GM18526 (cell line): ENCODE results near the gene TOR1AIP1.
A peak's percentile ranks its signal among the peaks of the same experiment; 100 is the strongest.

Experiments
- POLR2A ChIP-seq: IDR thresholded peaks from 3 replicates; pipeline ENCODE4 v1.6.1; 2011; ENCODE audit not compliant: insufficient read length; ENCODE audit errors: extremely low read depth

TOR1AIP1 gene

GRCh38 chr1:179877586-179878265 lies 4.4 kb upstream of the TOR1AIP1 start, which contains the start of gene TOR1AIP2:
TOR1AIP2 (minus strand) TSS chr1:179877803; CDS start chr1:179852665, 25,138 bp downstream.
- TF ChIP-seq POLR2A, result peak; percentile 96

- no peak for TF ChIP-seq POLR2A
Observed at GRCh38 chr1:179879797-179880196, 2.3 kb upstream of the TOR1AIP1 start.

GRCh38 chr1:179881642-179882252 lies 338 bp upstream of the TOR1AIP1 start:
- TF ChIP-seq POLR2A, result no peak

GRCh38 chr1:179883040-179883744 lies 1.1 kb downstream of the TOR1AIP1 start:
- no peak for TF ChIP-seq POLR2A

GRCh38 chr1:179883745-179884138 lies 1.7 kb downstream of the TOR1AIP1 start:
- no peak for TF ChIP-seq POLR2A

- TF ChIP-seq POLR2A, result no peak
Observed at GRCh38 chr1:179888071-179888470, 6.0 kb downstream of the TOR1AIP1 start.

GRCh38 chr1:179889589-179889988 lies 7.5 kb downstream of the TOR1AIP1 start:
- no peak for TF ChIP-seq POLR2A

- no peak for TF ChIP-seq POLR2A
Observed at GRCh38 chr1:179910934-179911333, 28.8 kb downstream of the TOR1AIP1 start.

GRCh38 chr1:179911812-179912211 lies 29.7 kb downstream of the TOR1AIP1 start:
- no peak for TF ChIP-seq POLR2A

GRCh38 chr1:179917601-179918429 lies 35.7 kb downstream of the TOR1AIP1 start:
- TF ChIP-seq POLR2A, result no peak

- no peak for TF ChIP-seq POLR2A
Observed at GRCh38 chr1:179921472-179921871, 39.4 kb downstream of the TOR1AIP1 start.

GRCh38 chr1:179921981-179922872 lies 40.1 kb downstream of the TOR1AIP1 start:
- TF ChIP-seq POLR2A, result no peak

GRCh38 chr1:179923029-179923428 lies 40.9 kb downstream of the TOR1AIP1 start:
- no peak for TF ChIP-seq POLR2A

GRCh38 chr1:179924268-179924667 lies 42.2 kb downstream of the TOR1AIP1 start:
- no peak for TF ChIP-seq POLR2A

- no peak for TF ChIP-seq POLR2A
Observed at GRCh38 chr1:179925302-179925701, 43.2 kb downstream of the TOR1AIP1 start.
